Heart left ventricle (tissue), 16 donors: Measurements from ENCODE around the gene ATP6V1G1. TPM values are rescaled to one million over a fixed set of nuclear protein-coding genes. Genes with fewer than 3 reads are reported as not detected.
"Not testable (repeated sequence)": the region's sequence is repeated elsewhere in the genome, so short reads cannot be mapped to it uniquely, and the experiment has no call there.

ENCODE experiments used
- ATAC-seq, 4 donors: fragments of 200-7000 bp; cut with Tn5 transposase; one replicate each; pipeline ENCODE4 v1.9.1; 2020 to 2022; ENCODE audit warnings: moderate library complexity in 4 of 4, mild to moderate bottlenecking in 3 of 4, moderate number of reproducible peaks in 1 of 4
- DNase-seq, 5 donors: peaks; one replicate each; pipeline ENCODE4 v3.0.0-alpha.2; 2020
- H3K27ac ChIP-seq, 12 donors: fragments of 200-600 bp; sonication (generic) in 4 of 12; one replicate each; pipeline versions ENCODE4 v1.5.0 to v1.8.0; 2016 to 2022; ENCODE audit warnings: mild to moderate bottlenecking in 2 of 12
- H3K27me3 ChIP-seq, 9 donors: fragments of 200-600 bp; sonication (generic) in 2 of 9; one replicate each; pipeline versions ENCODE4 v1.5.1 to v1.8.0; 2016 to 2022; ENCODE audit warnings: mild to moderate bottlenecking in 3 of 9
- H3K36me3 ChIP-seq, 9 donors: fragments of 200-600 bp; sonication (generic) in 2 of 9; one replicate each; pipeline versions ENCODE4 v1.5.0 to v1.8.0; 2018 to 2022; ENCODE audit warnings: mild to moderate bottlenecking in 2 of 9
- H3K4me1 ChIP-seq, 12 donors: fragments of 200-600 bp; sonication (generic) in 4 of 12; one replicate each; pipeline versions ENCODE4 v1.5.0 to v1.8.0; 2016 to 2022; ENCODE audit warnings: mild to moderate bottlenecking in 3 of 12
- H3K4me3 ChIP-seq, 12 donors: fragments of 200-600 bp; sonication (generic) in 4 of 12; one replicate each; pipeline versions ENCODE4 v1.5.0 to v1.8.0; 2017 to 2022; ENCODE audit warnings: mild to moderate bottlenecking in 9 of 12, moderate library complexity in 4 of 12
- H3K9me3 ChIP-seq, 12 donors: fragments of 200-600 bp; sonication (generic) in 4 of 12; one replicate each; pipeline versions ENCODE4 v1.5.0 to v1.8.0; 2016 to 2022; ENCODE audit warnings: mild to moderate bottlenecking in 1 of 12
- POLR2A ChIP-seq, 2 donors: fragments of 450-650 bp; IDR thresholded peaks; one replicate each; pipeline ENCODE4 v1.6.1; 2017; ENCODE audit warnings: antibody characterized with exemption in 2 of 2, mild to moderate bottlenecking in 2 of 2, moderate library complexity in 2 of 2
- WGBS, 4 donors: extraction: QIAGEN DNeasy Blood & Tissue Kit in 2 of 4; methylation state at CpG; one replicate each; pipeline versions ENCODE4 v1.1.5 to v1.1.7; 2013 to 2018; 5-methylcytosine and 5-hydroxymethylcytosine counted together
- intact Hi-C, 10 donors: fragments of 100-400 bp; cut with DNase I; formaldehyde crosslinking; loops; one replicate each; pipeline versions ENCODE4 v1.11.1 to v1.14.2; 2022
- polyA plus RNA-seq, 2 donors: library from polyadenylated mRNA; stranded (reverse); fragments of 200-250 nt; gene quantifications; one replicate each; pipeline ENCODE4 v1.2.3, GENCODE V29; 2013
- total RNA-seq, 9 donors: library from RNA; depleted of rRNA in 2 of 9; stranded (reverse); fragments of >200 nt in 2 of 9; fragmentation: NEBNext Ultra II Directional in 3 of 9; extraction: Animal tissue kit (Norgen Biotek cat#: 25700) in 3 of 9; gene quantifications; one replicate each; pipeline versions ENCODE4 v1.1.0 to v1.2.4, GENCODE V29; 2016 to 2023
- TF ChIP-seq, protein P1 (sequence below), 12 donors: fragments of 200-600 bp; sonication (generic) in 4 of 12; IDR thresholded peaks; one replicate each; pipeline versions ENCODE4 v1.5.0 to v1.8.0; 2018 to 2022; ENCODE audit warnings: antibody characterized with exemption in 12 of 12, mild to moderate bottlenecking in 5 of 12
- donor health status: ischemic (EF 13 %, LVEDD 7.1; RV severe dilation, severe dysfunction).
- donor health status: healthy with polysubstance abuse.
- donor health status: DM: no; HTN: yes; CAD: no.
- donor health status: DM: no; HTN: no; CAD: no.
- donor health status: ischemic (EF 25% LVEDD 6.9; RV normal size, moderate dysfunction).
- donor health status: ischemic (EF 25% LVEDD 5.7; RV mildly dilated, moderate dysfunction).
- donor health status: healthy.
- donor health status: DM: yes; HTN: yes; CAD: no.
- donor health status: ischemic (EF 35%, LVEDD 5.7; RV mildly dilated, moderate dysfunction).
- donor health status: nonischemic (EF 11% LVEDD 7.7; RV severe dilation, severe dysfunction).
- donor health status: DM: yes; HTN: yes; CAD: no.
- donor health status: PGD.
- donor health status: ischemic (EF 29% LVEDD 5.4; RV normal size, mild dysfunction).
- donor health status: nonischemic (EF 23%, LVEDD 6.1; RV moderate dilation, normal function).

ATP6V1G1 gene
- total and polyA plus RNA-seq, 11 donors, result 58.1 to 136 (median 70.7) TPM

DNA sequence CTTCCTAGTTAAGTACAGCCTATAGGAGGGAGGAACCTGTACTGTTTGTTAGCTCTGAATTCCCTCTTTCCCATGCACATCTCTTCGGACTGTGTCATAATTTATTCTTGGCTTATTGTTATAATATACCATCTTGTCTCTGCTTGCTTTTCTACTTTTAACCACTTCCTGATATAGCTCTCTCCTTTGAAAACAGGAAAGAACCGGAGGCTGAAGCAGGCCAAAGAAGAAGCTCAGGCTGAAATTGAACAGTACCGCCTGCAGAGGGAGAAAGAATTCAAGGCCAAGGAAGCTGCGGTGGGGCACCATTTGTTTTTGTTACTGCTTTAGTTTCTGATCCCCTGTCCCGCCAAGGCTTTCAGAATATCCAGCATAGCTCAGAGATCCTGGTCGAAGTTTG, 4.8 kb downstream of the ATP6V1G1 start:
- no peak for TF ChIP-seq POLR2A (IDR thresholded peaks at IDR 0.05)
- TF ChIP-seq, protein P1, sequence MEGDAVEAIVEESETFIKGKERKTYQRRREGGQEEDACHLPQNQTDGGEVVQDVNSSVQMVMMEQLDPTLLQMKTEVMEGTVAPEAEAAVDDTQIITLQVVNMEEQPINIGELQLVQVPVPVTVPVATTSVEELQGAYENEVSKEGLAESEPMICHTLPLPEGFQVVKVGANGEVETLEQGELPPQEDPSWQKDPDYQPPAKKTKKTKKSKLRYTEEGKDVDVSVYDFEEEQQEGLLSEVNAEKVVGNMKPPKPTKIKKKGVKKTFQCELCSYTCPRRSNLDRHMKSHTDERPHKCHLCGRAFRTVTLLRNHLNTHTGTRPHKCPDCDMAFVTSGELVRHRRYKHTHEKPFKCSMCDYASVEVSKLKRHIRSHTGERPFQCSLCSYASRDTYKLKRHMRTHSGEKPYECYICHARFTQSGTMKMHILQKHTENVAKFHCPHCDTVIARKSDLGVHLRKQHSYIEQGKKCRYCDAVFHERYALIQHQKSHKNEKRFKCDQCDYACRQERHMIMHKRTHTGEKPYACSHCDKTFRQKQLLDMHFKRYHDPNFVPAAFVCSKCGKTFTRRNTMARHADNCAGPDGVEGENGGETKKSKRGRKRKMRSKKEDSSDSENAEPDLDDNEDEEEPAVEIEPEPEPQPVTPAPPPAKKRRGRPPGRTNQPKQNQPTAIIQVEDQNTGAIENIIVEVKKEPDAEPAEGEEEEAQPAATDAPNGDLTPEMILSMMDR (IDR thresholded peaks at IDR 0.05), result peak in 7 of 12 donors; percentile 12 to 45 (median 25)
- Histone ChIP-seq H3K4me3 (peak overlapping the region in 1 of 12 donors; percentile 23), H3K27ac (peak overlapping the region in 8 of 12 donors; percentile 1 to 78 (median 38)), H3K9me3 (no peaks in the 10 kb centered on the region), H3K27me3 (no peaks in the 10 kb centered on the region), H3K4me1 (peaks cover 17 to 56% (median 45%) of the 10 kb centered on the region in 12 donors), H3K36me3 (peaks cover 0 to 52% (median 46%) of the 10 kb centered on the region in 9 donors)
- WGBS, 4 donors, result 31 to 41% (median 37%) methylated on average over 6 of the region's 6 CpGs
- ATAC-seq, result no peak
- intact Hi-C loops, result loop anchor here in 1 of 10 donors (10.0 kb wide), 1 partner anchor 188 kb away; no protein-coding TSS in a partner anchor
- DNase-seq, result peak in 1 of 5 donors; percentile 13

DNA sequence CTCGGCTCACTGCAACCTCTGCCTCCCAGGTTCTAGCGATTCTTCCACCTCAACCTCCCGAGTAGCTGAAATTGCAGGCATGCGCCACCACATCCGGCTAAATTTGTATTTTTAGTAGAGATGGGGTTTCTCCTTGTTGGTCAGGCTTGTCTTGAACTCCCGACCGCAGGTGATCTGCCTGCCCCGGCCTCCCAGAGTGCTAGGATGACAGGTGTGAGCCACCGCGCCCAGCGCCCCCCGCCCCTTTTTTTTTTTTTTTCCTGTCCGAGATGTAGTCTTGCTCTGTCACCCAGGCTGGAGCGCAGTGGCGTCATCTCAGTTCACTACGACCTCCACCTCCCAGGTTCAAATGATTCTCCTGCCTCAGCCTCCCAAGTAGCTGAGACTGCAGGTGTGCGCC, 6.6 kb downstream of the ATP6V1G1 start:
- no peak overlapping the region for H3K27ac ChIP-seq
- intact Hi-C loops, result loop anchor here in 1 of 10 donors (10.0 kb wide), 1 partner anchor 189 kb away; no protein-coding TSS in a partner anchor
- 95 to 98% (median 98%) methylated on average over 17 of the region's 17 CpGs for WGBS, 4 donors

DNA sequence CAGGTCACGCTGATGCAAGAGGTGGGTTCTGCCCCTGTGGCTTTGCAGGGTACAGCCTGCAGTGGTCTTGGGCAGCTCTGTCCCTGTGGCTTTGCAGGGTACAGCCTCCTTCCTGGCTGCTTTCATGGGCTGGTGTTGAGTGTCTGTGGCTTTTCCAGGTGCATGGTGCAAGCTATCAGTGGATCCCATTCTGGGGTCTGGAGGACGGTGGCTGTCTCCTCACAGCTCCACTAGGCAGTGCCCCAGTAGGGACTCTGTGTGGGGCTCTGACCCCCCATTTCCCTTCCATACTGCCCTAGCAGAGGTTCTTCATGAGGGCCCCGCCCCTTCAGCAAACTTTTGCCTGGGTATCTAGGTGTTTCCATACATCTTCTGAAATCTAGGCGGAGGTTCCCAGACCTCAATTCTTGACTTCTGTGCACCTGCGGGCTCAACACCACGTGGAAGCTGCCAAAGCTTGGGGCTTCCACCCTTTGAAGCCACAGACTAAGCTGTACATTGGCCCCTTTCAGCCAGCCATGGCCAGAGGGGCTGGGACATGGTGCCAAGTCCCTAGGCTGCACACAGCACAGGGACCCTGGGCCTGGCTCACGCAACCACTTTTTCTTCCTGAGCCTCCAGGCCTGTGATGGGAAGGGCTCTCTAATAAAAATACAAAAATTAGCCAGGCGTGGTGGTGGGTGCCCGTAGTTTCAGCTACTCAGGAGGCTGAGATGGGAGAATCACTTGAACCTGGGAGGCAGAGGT, 13.1 kb downstream of the ATP6V1G1 start:
- not testable (repeated sequence) for H3K27me3 ChIP-seq, H3K4me3 ChIP-seq, H3K4me1 ChIP-seq, H3K27ac ChIP-seq, DNase-seq, ATAC-seq
- Histone ChIP-seq H3K9me3 (peaks cover 0 to 12% (median 2%) of the 10 kb centered on the region in 12 donors), H3K36me3 (peaks cover 0 to 54% (median 46%) of the 10 kb centered on the region in 9 donors)
- 94 to 98% (median 95%) methylated on average over 8 to 9 of the region's 9 CpGs for WGBS, 4 donors
- intact Hi-C loops, result loop anchor here in 1 of 10 donors (10.0 kb wide), 1 partner anchor 106 kb away; no protein-coding TSS in a partner anchor

More for the DNA sequence above, 6.6 kb downstream of the ATP6V1G1 start:
- Histone ChIP-seq H3K27me3 (no peaks in the 10 kb centered on the region), H3K36me3 (peaks cover 0 to 70% (median 62%) of the 10 kb centered on the region in 9 donors), H3K4me1 (peaks cover 10 to 45% (median 38%) of the 10 kb centered on the region in 12 donors), H3K4me3 (no peak overlapping the region), H3K9me3 (no peaks in the 10 kb centered on the region)
- DNase-seq (no peak), ATAC-seq (no peak)
- no peak for TF ChIP-seq POLR2A (IDR thresholded peaks at IDR 0.05)
- TF ChIP-seq, protein P1 (IDR thresholded peaks at IDR 0.05), result no peak

- WGBS, 4 donors, result 93 to 96% (median 94%) methylated on average over 2 of the region's 2 CpGs
These were observed 14.2 kb downstream of the ATP6V1G1 start for GRCh38 chr9:114601787-114602186.

GRCh38 chr9:114602620-114603019, 15.1 kb downstream of the ATP6V1G1 start:
- H3K4me3 ChIP-seq, result no peak overlapping the region
- no peak overlapping the region for H3K27ac ChIP-seq
- DNase-seq (no peak), ATAC-seq (no peak)
- intact Hi-C loops, result loop anchor here in 1 of 10 donors (10.0 kb wide), 1 partner anchor 108 kb away; no protein-coding TSS in a partner anchor
- peaks cover 0 to 16% (median 7%) of the 10 kb centered on the region in 12 donors for H3K4me1 ChIP-seq
- H3K9me3 ChIP-seq, result peaks cover 0 to 12% (median 2%) of the 10 kb centered on the region in 12 donors
- WGBS, 4 donors, result 91 to 94% (median 93%) methylated on average over 5 of the region's 5 CpGs
- TF ChIP-seq, protein P1 (IDR thresholded peaks at IDR 0.05), result no peak
- TF ChIP-seq POLR2A (IDR thresholded peaks at IDR 0.05), result no peak
- H3K36me3 ChIP-seq, result peaks cover 0 to 37% (median 29%) of the 10 kb centered on the region in 9 donors
- no peaks in the 10 kb centered on the region for H3K27me3 ChIP-seq

More at GRCh38 chr9:114601787-114602186, 14.2 kb downstream of the ATP6V1G1 start:
- not testable (repeated sequence) for H3K27me3 ChIP-seq, DNase-seq, H3K27ac ChIP-seq, H3K4me3 ChIP-seq, ATAC-seq
- intact Hi-C loops, result loop anchor here in 1 of 10 donors (10.0 kb wide), 1 partner anchor 107 kb away; no protein-coding TSS in a partner anchor
- Histone ChIP-seq H3K36me3 (peaks cover 0 to 43% (median 35%) of the 10 kb centered on the region in 9 donors), H3K4me1 (peaks cover 0 to 13% (median 5%) of the 10 kb centered on the region in 12 donors), H3K9me3 (peaks cover 0 to 12% (median 2%) of the 10 kb centered on the region in 12 donors)
